Hair follicle dermal papilla cell (primary cell): ENCODE results near the gene CYP39A1. TPM values are rescaled to one million over a fixed set of nuclear protein-coding genes. Genes with fewer than 3 reads are reported as not detected.

Experiments
- total RNA-seq: library from RNA; depleted of rRNA; stranded (reverse); fragments of >200 nt; gene quantifications from 2 replicates; pipeline ENCODE4 v1.2.3, GENCODE V29; 2012

Gene CYP39A1
- total RNA-seq, result 4.4 and 4.5 TPM in 2 replicates

GRCh38 chr6:46652603-46653438 lies at the start of gene CYP39A1, which contains the start of gene SLC25A27:
Gene CYP39A1, minus strand, starts transcription at chr6:46652818. Its CDS starts 236 bp downstream, at chr6:46652582.
Gene SLC25A27, plus strand, starts transcription at chr6:46652975. Its CDS starts 218 bp downstream, at chr6:46653193.

GRCh38 chr6:46687619-46688097 lies 35.0 kb upstream of the CYP39A1 start, which contains the start of gene TDRD6:
Gene TDRD6, plus strand, starts transcription at chr6:46687885. Its CDS starts 244 bp downstream, at chr6:46688129.

Other genes starting within 250 kb of the CYP39A1 start
- 22.7 and 37.2 TPM in 2 replicates for gene RCAN2, start 161.4 kb downstream of the CYP39A1 start, total RNA-seq
- 8.4 and 9.1 TPM in 2 replicates for gene SLC25A27, start 157 bp upstream of the CYP39A1 start, total RNA-seq
- 0.12 and 0.16 TPM in 2 replicates for gene TDRD6, start 35.1 kb upstream of the CYP39A1 start, total RNA-seq
- not detected in 2 replicates for gene PLA2G7, start 82.6 kb upstream of the CYP39A1 start, total RNA-seq
- gene ANKRD66, start 94.1 kb upstream of the CYP39A1 start, total RNA-seq, result not detected in 2 replicates
- gene MEP1A, start 140.6 kb upstream of the CYP39A1 start, total RNA-seq, result not detected in 2 replicates